ENCODE results near the gene TLDC2. TPM values are rescaled to one million over a fixed set of nuclear protein-coding genes. Genes with fewer than 3 reads are reported as not detected.

Gene TLDC2
- polyA plus RNA-seq, 1 donor from 2014 or later = not detected

DNA sequence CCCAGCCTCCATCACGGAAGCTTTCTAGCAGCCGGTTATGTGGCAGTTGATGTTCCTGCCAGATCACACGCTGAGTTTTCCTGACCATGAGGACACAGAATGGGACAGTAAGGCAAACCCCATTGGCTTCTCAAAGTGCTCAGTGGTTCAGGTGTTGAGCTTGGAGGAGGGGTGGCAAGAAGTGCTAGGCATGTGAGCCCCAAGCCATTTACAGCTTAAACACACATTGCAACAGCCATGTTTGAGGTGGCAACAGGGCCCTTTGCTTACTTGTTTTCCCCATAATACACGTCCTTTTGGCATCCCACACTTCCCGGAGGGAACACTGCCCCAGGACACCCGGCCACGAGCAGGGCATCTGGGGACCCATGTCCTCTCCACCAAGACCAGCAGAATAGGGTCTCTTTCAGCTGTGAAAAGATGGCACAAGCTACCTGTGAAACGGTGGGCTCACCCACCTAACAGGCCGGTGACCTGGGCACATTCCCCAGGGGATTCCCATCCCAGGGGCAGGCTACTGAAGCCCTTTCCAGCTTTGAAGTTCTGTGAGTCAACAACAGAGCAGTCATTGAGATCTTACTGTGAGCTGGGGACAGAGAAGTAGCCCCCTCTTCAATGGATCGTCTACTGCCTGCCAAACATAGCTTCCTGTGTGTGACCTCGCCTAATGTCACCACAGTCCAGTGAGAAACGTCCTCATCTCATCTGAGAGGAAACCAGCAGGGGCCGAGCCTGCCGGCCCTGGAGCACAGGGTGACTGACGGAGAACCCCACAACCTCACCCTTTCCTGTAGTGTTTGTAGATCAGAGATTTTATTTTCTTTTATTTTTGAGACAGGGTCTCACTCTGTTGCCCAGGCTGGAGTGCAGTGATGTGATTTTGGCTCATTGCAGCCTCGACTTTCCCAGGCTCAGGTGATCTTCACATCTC, 4.0 kb upstream of the TLDC2 start:
- Histone ChIP-seq H2AFZ (ENCODE audit: low read depth, low read length) (no peak overlapping the region), H3K4me2 (ENCODE audit: low read length) (no peak overlapping the region), H3K27ac (ENCODE audit: low read length) (no peak overlapping the region), H3K36me3 (ENCODE audit: insufficient read depth, low read length) (no peaks in the 10 kb centered on the region), H4K20me1 (ENCODE audit: insufficient read depth) (no peaks in the 10 kb centered on the region), H3K27me3 (ENCODE audit: insufficient read depth, low read depth, low read length) (no peaks in the 10 kb centered on the region), H3K9ac (ENCODE audit: low read length) (no peak overlapping the region), H3K79me2 (replicated peaks; ENCODE audit: insufficient read depth, low read length) (no peaks in the 10 kb centered on the region), H3K4me3 (ENCODE audit: low read length) (no peak overlapping the region), H3K9me2 (ENCODE audit: insufficient read depth, low read length) (no peaks in the 10 kb centered on the region), H3F3A (ENCODE audit: insufficient read depth, low read length, poor library complexity, severe bottlenecking) (no peaks in the 10 kb centered on the region), H3K9me3 (ENCODE audit: low read length) (no peaks in the 10 kb centered on the region)
- TF ChIP-seq, protein P1, sequence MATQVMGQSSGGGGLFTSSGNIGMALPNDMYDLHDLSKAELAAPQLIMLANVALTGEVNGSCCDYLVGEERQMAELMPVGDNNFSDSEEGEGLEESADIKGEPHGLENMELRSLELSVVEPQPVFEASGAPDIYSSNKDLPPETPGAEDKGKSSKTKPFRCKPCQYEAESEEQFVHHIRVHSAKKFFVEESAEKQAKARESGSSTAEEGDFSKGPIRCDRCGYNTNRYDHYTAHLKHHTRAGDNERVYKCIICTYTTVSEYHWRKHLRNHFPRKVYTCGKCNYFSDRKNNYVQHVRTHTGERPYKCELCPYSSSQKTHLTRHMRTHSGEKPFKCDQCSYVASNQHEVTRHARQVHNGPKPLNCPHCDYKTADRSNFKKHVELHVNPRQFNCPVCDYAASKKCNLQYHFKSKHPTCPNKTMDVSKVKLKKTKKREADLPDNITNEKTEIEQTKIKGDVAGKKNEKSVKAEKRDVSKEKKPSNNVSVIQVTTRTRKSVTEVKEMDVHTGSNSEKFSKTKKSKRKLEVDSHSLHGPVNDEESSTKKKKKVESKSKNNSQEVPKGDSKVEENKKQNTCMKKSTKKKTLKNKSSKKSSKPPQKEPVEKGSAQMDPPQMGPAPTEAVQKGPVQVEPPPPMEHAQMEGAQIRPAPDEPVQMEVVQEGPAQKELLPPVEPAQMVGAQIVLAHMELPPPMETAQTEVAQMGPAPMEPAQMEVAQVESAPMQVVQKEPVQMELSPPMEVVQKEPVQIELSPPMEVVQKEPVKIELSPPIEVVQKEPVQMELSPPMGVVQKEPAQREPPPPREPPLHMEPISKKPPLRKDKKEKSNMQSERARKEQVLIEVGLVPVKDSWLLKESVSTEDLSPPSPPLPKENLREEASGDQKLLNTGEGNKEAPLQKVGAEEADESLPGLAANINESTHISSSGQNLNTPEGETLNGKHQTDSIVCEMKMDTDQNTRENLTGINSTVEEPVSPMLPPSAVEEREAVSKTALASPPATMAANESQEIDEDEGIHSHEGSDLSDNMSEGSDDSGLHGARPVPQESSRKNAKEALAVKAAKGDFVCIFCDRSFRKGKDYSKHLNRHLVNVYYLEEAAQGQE (IDR thresholded peaks at IDR 0.05; ENCODE audit: borderline replicate concordance) = no peak
- TF ChIP-seq RAD21 (conservative IDR thresholded peaks at IDR 0.05) (no peak), EZH2 (IDR thresholded peaks at IDR 0.05; ENCODE audit: borderline replicate concordance, insufficient read depth, low read length, poor library complexity, severe bottlenecking) (no peak), TAF1 (IDR thresholded peaks at IDR 0.05; ENCODE audit: low read depth) (no peak), EP300 (conservative IDR thresholded peaks at IDR 0.05; ENCODE audit: poor library complexity, severe bottlenecking) (no peak), SMC3 (conservative IDR thresholded peaks at IDR 0.05; ENCODE audit: poor library complexity) (no peak)
- TF ChIP-seq, protein P2, sequence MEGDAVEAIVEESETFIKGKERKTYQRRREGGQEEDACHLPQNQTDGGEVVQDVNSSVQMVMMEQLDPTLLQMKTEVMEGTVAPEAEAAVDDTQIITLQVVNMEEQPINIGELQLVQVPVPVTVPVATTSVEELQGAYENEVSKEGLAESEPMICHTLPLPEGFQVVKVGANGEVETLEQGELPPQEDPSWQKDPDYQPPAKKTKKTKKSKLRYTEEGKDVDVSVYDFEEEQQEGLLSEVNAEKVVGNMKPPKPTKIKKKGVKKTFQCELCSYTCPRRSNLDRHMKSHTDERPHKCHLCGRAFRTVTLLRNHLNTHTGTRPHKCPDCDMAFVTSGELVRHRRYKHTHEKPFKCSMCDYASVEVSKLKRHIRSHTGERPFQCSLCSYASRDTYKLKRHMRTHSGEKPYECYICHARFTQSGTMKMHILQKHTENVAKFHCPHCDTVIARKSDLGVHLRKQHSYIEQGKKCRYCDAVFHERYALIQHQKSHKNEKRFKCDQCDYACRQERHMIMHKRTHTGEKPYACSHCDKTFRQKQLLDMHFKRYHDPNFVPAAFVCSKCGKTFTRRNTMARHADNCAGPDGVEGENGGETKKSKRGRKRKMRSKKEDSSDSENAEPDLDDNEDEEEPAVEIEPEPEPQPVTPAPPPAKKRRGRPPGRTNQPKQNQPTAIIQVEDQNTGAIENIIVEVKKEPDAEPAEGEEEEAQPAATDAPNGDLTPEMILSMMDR (IDR thresholded peaks at IDR 0.05; ENCODE audit: poor library complexity, severe bottlenecking) = no peak

DNA sequence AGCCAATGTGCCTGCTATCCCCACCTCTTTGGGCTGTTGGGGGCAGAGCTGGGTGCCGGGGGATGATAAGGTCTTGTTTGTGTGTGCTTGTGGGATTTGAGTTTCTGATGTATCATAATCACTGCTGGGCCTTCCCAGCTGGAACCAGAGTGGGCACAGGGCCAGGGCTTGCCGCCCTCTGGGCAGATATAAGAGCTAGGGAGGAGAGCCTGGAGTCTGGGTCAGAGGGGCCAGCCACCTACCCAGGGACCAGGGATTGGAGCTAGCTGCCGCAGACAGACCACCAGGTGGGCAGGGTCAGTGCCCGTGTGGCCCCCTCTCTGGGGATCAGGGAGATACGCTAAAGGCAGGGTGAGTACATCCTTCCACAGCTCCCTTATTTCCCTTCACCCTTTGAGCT, 3.1 kb upstream of the TLDC2 start:
- no peaks in the 10 kb centered on the region for H3K79me2 ChIP-seq (replicated peaks; ENCODE audit: insufficient read depth, low read length)
- H3K9me2 ChIP-seq (ENCODE audit: insufficient read depth, low read length) = no peaks in the 10 kb centered on the region
- H3K4me3 ChIP-seq (ENCODE audit: low read length) = no peak overlapping the region

More for the DNA sequence above, 3.1 kb upstream of the TLDC2 start:
- H4K20me1 ChIP-seq (ENCODE audit: insufficient read depth) = no peaks in the 10 kb centered on the region
- no peak overlapping the region for H3K27ac ChIP-seq (ENCODE audit: low read length)
- H2AFZ ChIP-seq (ENCODE audit: low read depth, low read length) = no peak overlapping the region
- H3K4me2 ChIP-seq (ENCODE audit: low read length) = no peak overlapping the region
- no peak for TF ChIP-seq SMC3 (conservative IDR thresholded peaks at IDR 0.05; ENCODE audit: poor library complexity)
- TF ChIP-seq MXI1 (conservative IDR thresholded peaks at IDR 0.05; ENCODE audit: poor library complexity, severe bottlenecking) = no peak
- TF ChIP-seq POLR2AphosphoS5 (IDR thresholded peaks at IDR 0.05) = no peak
- no peak for TF ChIP-seq EP300 (conservative IDR thresholded peaks at IDR 0.05; ENCODE audit: poor library complexity, severe bottlenecking)
- TF ChIP-seq, protein P2 (IDR thresholded peaks at IDR 0.05; ENCODE audit: poor library complexity, severe bottlenecking) = no peak
- TF ChIP-seq EZH2 (IDR thresholded peaks at IDR 0.05; ENCODE audit: borderline replicate concordance, insufficient read depth, low read length, poor library complexity, severe bottlenecking) = no peak
- TF ChIP-seq, protein P1 (IDR thresholded peaks at IDR 0.05; ENCODE audit: borderline replicate concordance) = no peak
- no peak for TF ChIP-seq TAF1 (IDR thresholded peaks at IDR 0.05; ENCODE audit: low read depth)
- TF ChIP-seq RAD21 (conservative IDR thresholded peaks at IDR 0.05) = no peak
- H3K27me3 ChIP-seq (ENCODE audit: insufficient read depth, low read depth, low read length) = no peaks in the 10 kb centered on the region
- no peaks in the 10 kb centered on the region for H3K36me3 ChIP-seq (ENCODE audit: insufficient read depth, low read length)
- H3K9ac ChIP-seq (ENCODE audit: low read length) = no peak overlapping the region
- no peaks in the 10 kb centered on the region for H3F3A ChIP-seq (ENCODE audit: insufficient read depth, low read length, poor library complexity, severe bottlenecking)
- no peaks in the 10 kb centered on the region for H3K9me3 ChIP-seq (ENCODE audit: low read length)

Measured in neural cell (in vitro differentiated cells).